DND-41 (cell line): ENCODE measurements around the gene UNC79.

ENCODE experiments used
- EZH2 ChIP-seq: IDR thresholded peaks from 3 replicates; pipeline ENCODE4 v1.6.1; 2012; ENCODE audit warnings: borderline replicate concordance, low read depth, mild to moderate bottlenecking, moderate library complexity, low read length, inconsistent platforms; ENCODE audit not compliant: severe bottlenecking
- TF ChIP-seq, protein P1 (sequence below): IDR thresholded peaks from 2 replicates; pipeline ENCODE4 v1.5.1; 2012; ENCODE audit warnings: borderline replicate concordance, low read length, moderate library complexity, mild to moderate bottlenecking; ENCODE audit not compliant: poor library complexity, severe bottlenecking; ENCODE audit errors: extremely low read depth

DNA sequence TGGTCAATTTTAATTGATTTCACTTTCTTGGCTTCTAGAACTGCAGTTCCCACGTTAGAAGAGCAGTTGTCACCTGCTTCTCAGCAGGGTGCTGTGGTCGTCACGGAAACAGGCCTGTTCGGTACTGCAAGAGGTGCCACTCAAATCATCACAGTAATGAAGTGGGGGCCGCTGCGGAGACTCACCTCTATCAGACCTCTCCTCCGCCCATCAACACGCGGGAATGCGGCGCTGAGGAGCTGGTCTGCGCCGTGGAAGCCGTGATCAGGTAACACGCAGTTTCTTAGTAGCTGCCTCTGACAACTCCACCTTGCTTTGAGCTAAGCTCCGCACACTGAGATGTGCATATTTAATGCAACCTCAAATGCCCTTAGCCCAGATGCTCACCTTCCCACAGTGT is 107.2 kb downstream of the UNC79 start:
- TF ChIP-seq, protein P1, sequence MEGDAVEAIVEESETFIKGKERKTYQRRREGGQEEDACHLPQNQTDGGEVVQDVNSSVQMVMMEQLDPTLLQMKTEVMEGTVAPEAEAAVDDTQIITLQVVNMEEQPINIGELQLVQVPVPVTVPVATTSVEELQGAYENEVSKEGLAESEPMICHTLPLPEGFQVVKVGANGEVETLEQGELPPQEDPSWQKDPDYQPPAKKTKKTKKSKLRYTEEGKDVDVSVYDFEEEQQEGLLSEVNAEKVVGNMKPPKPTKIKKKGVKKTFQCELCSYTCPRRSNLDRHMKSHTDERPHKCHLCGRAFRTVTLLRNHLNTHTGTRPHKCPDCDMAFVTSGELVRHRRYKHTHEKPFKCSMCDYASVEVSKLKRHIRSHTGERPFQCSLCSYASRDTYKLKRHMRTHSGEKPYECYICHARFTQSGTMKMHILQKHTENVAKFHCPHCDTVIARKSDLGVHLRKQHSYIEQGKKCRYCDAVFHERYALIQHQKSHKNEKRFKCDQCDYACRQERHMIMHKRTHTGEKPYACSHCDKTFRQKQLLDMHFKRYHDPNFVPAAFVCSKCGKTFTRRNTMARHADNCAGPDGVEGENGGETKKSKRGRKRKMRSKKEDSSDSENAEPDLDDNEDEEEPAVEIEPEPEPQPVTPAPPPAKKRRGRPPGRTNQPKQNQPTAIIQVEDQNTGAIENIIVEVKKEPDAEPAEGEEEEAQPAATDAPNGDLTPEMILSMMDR: no peak
- TF ChIP-seq EZH2: no peak
